Skin of body (tissue), 2 donors: Measurements from ENCODE around the gene BNIP5. TPM values are rescaled to one million over a fixed set of nuclear protein-coding genes. Genes with fewer than 3 reads are reported as not detected.

Source experiments
- DNase-seq: peaks from one replicate; lab custom pipeline; 2025; lab: John Stamatoyannopoulos, UW
- total RNA-seq: library from RNA; depleted of rRNA; stranded (reverse); fragments of >200 nt; gene quantifications from one replicate; pipeline ENCODE4 v1.2.3, GENCODE V29; 2014

The BNIP5 gene
- 0.10 TPM for total RNA-seq

GRCh38 chr6:36336779-36337241, at the start of gene BNIP5:
TSS of gene BNIP5 (minus strand) at chr6:36336888. CDS start at chr6:36330690, 6,198 bp downstream.
- DNase-seq: no peak

GRCh38 chr6:36384095-36384494, 47.4 kb upstream of the BNIP5 start:
- no peak for DNase-seq

DNA sequence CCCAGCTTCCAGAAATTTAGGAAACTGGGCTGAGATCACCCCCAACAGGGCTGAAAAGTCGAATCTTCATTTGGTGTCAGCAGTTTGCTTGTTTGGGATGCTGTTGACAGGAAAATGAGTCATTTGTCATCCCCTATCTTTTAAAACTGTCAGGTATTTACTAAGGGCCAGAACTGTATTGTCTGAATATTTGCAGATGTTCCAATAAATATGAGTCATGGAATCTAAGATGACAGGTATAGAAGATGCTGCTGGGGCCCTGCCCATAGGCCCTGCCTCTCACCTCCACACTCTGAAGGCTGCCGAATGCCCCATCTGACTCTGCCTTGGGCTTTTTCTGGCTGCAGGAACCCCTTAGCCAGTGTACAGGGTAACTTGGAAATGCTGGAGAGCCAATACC, 46.9 kb upstream of the BNIP5 start:
- DNase-seq: no peak

DNA sequence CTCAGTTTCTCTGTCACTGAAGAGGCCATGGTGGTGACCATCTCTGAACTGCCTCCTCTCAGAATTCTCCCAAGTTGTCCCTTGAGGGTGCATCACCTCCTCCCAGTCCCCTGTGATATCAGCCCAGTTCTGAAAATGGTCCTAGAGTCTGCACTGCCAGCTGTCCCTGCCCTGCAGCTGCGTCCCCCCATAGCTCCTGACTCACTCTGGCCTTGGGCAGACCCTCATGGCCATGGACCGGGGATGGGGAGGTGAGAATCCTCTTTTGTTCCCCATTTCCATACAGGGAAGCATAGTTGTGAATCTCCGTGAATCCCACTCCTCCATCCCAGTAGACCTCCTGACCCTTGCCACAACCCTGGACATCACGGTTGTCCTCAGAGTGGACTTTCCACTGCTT, 46.3 kb upstream of the BNIP5 start:
- DNase-seq: no peak

DNA sequence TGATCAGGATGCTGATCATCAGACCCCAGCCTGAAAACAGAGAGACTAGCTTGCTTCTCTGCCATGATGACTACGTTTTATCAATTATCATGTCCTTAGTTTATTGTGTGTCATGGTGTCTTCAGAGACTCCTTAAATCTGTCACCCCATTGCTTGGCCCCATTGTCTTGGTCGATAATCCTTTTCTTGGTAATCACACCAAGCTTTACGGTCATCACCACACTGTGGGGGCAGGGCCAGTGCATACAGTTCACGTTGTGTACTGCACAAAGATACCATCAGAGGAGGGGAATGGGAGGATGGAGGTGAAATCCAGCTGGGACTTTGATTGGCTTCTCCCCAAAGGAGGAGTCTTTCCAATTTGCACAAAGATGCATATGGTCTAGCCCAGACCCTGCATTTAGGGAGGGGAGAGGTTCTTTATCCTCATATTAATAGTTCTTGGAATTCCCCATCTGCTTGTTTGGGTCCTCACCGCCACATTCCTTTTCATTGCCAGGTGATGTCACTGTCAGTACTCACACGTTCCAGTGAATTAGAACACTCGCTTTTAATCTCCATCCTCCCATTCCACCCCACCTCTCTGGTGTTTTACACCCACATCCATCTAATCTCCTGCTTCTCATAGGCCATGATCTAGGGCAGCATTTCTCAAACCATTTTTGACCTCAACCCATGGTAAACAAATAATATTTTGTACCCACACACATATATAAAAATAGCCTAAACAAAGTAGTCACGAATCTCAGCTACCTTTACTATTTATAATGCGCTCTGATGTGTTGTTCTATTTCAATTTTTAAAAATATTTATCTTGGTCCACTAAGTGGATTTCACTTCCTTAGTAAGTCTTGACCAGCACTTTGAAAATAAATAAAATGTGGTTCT, 45.1 kb upstream of the BNIP5 start:
- no peak for DNase-seq

DNA sequence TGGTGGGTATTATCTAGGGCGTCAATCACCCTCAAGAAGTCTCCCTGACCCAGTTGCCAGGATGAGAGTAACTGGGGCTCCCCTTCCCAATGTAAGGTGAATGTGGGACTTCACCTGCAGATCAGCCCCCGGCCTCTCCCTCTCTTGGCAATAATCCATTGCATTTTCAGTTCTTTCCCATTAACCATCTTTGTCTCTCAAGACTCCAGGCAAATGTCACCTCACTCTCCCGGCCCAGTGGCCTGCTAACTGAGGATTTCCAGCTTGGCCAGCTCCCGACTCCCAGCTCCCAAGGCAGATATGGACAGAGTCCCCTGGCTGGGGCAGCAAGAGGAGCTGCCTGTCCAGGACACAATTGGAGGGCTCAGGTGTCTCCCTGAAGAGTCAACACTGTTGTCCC, 43.5 kb upstream of the BNIP5 start:
- no peak for DNase-seq

DNA sequence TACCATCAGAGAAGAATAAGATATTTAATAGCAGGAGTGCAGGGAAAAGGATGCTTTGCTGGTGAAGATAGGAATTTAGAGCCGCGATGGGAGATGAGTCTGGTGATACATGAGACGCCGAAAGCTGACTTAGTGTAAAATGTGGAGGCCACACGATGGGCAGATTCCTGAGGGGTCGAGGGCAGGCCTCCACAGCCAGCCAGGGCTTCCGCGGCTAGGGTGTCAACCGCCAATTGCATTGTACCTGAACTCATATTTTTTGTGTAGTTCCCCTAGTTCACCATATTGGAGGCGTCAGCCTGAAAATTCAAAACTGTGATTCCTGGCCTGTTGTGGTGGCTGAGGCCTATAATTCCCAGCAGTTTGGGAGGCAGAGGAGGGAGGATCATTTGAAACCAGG, 42.2 kb upstream of the BNIP5 start:
- DNase-seq: no peak

- DNase-seq: no peak
Observed at GRCh38 chr6:36378243-36378920, 41.7 kb upstream of the BNIP5 start.

- no peak for DNase-seq
Observed at GRCh38 chr6:36377594-36377993, 40.9 kb upstream of the BNIP5 start.

DNA sequence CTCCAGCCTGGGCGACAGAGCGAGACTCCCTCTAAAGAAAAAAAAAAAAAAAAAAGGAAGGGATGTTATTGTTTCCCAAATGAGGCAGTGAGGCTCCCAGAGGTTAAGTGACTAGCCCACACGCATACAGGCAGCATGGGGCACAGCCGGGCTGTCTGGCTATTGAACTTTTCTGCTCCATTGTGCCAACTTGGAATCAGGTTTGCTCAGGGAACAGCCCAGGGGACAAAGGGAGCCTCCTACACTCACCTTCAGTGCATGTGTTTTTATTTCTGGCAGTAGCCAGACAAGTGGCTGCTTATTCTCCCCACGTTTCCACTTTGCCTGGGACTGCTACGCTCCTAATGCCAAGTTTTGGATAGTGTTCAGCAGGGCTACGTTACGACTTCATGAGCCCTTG, 40.1 kb upstream of the BNIP5 start:
- DNase-seq: no peak

DNA sequence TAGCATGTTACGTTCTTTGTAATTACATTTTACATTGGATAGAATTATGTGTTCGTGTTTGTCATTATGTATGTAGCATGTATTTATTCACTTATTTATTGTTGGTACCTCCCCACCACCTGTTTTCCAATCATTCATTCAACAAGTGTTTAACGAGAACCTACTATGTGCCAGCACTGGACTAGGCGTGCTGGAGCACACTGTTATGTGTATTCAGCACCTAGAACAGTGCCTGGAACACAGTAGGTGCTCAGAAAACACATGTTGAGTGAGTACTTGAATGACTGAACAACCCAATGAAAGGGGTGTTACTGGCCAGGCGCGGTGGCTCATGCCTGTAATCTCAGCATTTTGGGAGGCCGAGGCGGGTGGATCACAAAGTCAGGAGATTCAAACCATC, 39.5 kb upstream of the BNIP5 start:
- no peak for DNase-seq

DNA sequence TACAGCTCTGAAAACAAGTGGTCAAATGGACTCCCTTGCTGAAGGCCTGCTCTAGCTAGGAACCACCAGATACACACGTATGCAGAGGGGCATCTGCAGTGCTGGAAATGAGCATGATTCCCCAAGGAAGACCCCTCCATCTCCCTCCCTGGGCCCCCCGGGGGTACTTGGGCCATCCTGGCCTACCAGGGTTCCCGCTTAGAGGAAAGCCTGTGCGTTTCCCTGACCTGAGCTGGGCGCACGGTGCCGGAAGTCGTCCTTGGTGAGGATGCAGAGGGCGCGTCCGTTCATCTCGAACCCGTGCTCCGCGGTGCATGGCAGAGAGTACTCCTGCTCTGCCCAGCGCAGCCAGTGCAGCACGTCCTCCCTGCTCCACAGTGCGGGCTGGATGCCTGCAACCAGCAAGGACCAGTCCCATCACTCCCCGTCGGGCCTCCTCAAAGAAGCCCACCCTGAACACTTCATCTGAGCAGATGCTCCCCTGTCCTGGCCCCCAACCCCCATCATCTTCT, 39.0 kb upstream of the BNIP5 start:
- no peak for DNase-seq

- peak; percentile 7 for DNase-seq
Observed at GRCh38 chr6:36374972-36375371, 38.3 kb upstream of the BNIP5 start.

DNA sequence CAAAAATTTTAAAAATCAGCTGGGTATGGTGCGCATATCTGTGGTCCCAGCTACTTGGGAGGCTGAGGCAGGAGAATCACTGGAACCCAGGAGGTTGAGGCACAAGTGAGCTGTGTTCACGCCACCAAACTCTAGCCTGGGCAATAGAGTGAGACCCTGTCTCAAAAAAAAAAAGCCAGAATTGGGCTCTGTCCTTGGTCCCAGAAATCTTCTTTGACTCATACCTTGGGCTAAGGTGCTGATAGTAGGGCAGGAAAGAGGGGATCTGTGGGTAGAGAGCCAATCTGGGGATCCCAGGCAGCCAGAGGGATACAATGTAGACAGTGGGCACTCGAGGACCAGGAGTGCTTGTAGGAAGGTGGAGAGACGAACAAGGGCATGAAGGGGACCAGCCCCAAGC, 37.5 kb upstream of the BNIP5 start:
- no peak for DNase-seq

GRCh38 chr6:36373368-36374019, 36.8 kb upstream of the BNIP5 start:
- no peak for DNase-seq

DNA sequence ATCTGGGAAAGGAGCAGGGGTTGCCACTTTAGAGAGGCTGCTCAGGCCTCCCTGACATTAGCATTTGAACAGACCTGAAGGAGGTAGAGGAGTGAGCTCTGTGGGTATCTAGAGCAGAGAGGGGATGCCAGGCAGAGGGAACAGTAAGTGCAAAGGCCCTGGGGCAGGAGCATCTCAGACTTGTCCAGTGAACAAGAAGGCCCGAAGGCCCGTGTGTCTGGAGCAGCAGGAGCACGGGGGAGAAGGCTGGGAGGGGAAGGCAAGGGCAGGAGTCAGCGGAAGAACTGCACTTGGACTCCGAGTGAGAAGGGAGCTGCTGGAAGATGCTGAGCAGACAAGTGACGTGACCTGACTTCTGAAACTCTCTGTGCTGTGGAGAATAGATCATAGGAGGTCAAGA, 35.4 kb upstream of the BNIP5 start:
- no peak for DNase-seq

GRCh38 chr6:36371211-36371610, 34.5 kb upstream of the BNIP5 start:
- no peak for DNase-seq

- DNase-seq: no peak
Observed at GRCh38 chr6:36370638-36371037, 34.0 kb upstream of the BNIP5 start.

- no peak for DNase-seq
Observed at GRCh38 chr6:36368921-36369865, 32.5 kb upstream of the BNIP5 start.

GRCh38 chr6:36368421-36368820, 31.7 kb upstream of the BNIP5 start:
- no peak for DNase-seq

GRCh38 chr6:36367743-36368142, 31.1 kb upstream of the BNIP5 start:
- DNase-seq: no peak
